ENCODE results near the gene PPARG. TPM values are rescaled to one million over a fixed set of nuclear protein-coding genes. Genes with fewer than 3 reads are reported as not detected.

Gene PPARG
- total and polyA plus RNA-seq, 2 experiments from 2014 or later: 0.49 to 0.76 TPM

DNA sequence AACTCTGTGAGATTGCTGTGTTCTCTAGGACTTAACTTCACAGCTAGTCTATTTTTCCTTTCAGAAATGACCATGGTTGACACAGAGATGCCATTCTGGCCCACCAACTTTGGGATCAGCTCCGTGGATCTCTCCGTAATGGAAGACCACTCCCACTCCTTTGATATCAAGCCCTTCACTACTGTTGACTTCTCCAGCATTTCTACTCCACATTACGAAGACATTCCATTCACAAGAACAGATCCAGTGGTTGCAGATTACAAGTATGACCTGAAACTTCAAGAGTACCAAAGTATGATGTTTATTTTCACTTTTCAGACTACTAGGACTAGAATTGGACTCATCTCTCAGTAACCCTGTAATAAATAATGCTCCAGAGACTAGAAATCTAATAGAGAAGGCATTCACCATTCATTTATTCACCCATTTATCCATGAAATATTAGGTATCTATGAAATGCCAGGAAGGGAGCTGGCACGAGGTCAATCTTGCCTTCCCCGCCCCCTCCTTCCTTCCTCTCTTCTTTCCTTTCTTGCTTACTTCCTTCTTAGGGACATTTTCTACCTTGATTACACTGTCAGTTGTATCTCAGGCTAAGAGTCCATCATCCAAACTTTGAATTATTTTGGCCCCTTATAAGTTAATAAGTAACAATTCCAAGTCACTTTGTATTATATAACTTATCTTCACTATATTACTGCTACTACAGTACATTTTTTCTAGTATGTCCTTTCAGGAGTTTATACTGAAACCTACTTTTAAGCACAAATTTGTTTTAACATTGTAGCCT lies 91.0 kb downstream of the PPARG start:
- H4K20me1 ChIP-seq (ENCODE audit: insufficient read depth): no peaks in the 10 kb centered on the region
- no peak overlapping the region for H2AFZ ChIP-seq
- H3F3A ChIP-seq (ENCODE audit: insufficient read depth): no peaks in the 10 kb centered on the region
- no peak for TF ChIP-seq EZH2 (IDR thresholded peaks at IDR 0.05; ENCODE audit: insufficient read depth, poor library complexity, severe bottlenecking)
- no peak for TF ChIP-seq EZH2phosphoT487 (IDR thresholded peaks at IDR 0.05; ENCODE audit: insufficient read depth, low read depth)
- no peaks in the 10 kb centered on the region for H3K27me3 ChIP-seq (replicated peaks; ENCODE audit: insufficient read depth)
- H3K36me3 ChIP-seq (ENCODE audit: low read depth): no peaks in the 10 kb centered on the region
- no peaks in the 10 kb centered on the region for H3K9me3 ChIP-seq (ENCODE audit: low read depth)
- DNase-seq: no peak
- H3K27ac ChIP-seq: no peak overlapping the region
- no peaks in the 10 kb centered on the region for H3K4me1 ChIP-seq (ENCODE audit: insufficient read depth)
- H3K9me2 ChIP-seq (ENCODE audit: insufficient read depth): no peaks in the 10 kb centered on the region
- 62 to 66% methylated on average over 5 of the region's 5 CpGs for WGBS, 2 experiments (ENCODE audit: low coverage in 1 of 2, low lambda C conversion rate in 2 of 2, missing lambda C conversion rate in 2 of 2)
- in situ Hi-C loops (cut with MboI): no loop called here
- H3K4me2 ChIP-seq (ENCODE audit: unreplicated experiment): no peak overlapping the region
- no peaks in the 10 kb centered on the region for H3K79me2 ChIP-seq (ENCODE audit: insufficient read depth)
- H3K9ac ChIP-seq: no peak overlapping the region
- H3K4me3 ChIP-seq: no peak overlapping the region

DNA sequence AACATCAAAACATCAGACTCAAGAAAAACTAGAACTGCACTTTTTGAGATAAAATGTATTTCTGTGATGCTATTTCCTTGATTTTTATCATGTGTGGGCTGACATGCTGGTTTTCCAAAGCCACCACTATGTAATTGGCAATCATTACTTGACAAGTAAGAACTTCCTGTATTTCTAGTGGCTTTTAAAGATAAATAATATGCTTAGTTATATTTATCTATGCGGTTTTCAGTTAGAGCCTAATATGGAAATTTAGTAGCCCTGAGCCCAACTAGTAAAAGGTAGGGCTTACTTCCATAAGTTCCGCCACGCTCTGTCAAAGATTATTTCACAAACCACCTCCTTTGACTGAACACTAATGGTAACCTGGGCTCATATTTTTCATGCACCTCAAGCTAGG lies 91.6 kb downstream of the PPARG start:
- Histone ChIP-seq H3K36me3 (ENCODE audit: low read depth) (no peaks in the 10 kb centered on the region), H3K9me3 (ENCODE audit: low read depth) (no peaks in the 10 kb centered on the region), H3K9ac (no peak overlapping the region), H2AFZ (no peak overlapping the region), H3K27ac (no peak overlapping the region), H3K4me3 (no peak overlapping the region), H3K27me3 (replicated peaks; ENCODE audit: insufficient read depth) (no peaks in the 10 kb centered on the region), H3K9me2 (ENCODE audit: insufficient read depth) (no peaks in the 10 kb centered on the region), H3K79me2 (ENCODE audit: insufficient read depth) (no peaks in the 10 kb centered on the region), H3K4me2 (ENCODE audit: unreplicated experiment) (no peak overlapping the region), H3K4me1 (ENCODE audit: insufficient read depth) (no peaks in the 10 kb centered on the region), H4K20me1 (ENCODE audit: insufficient read depth) (no peaks in the 10 kb centered on the region), H3F3A (ENCODE audit: insufficient read depth) (no peaks in the 10 kb centered on the region)
- DNase-seq: no peak
- 86 to 93% methylated on average over 3 of the region's 3 CpGs for WGBS, 2 experiments (ENCODE audit: low coverage in 1 of 2, low lambda C conversion rate in 2 of 2, missing lambda C conversion rate in 2 of 2)
- TF ChIP-seq EZH2phosphoT487 (IDR thresholded peaks at IDR 0.05; ENCODE audit: insufficient read depth, low read depth): no peak
- no peak for TF ChIP-seq EZH2 (IDR thresholded peaks at IDR 0.05; ENCODE audit: insufficient read depth, poor library complexity, severe bottlenecking)
- in situ Hi-C loops (cut with MboI): no loop called here

DNA sequence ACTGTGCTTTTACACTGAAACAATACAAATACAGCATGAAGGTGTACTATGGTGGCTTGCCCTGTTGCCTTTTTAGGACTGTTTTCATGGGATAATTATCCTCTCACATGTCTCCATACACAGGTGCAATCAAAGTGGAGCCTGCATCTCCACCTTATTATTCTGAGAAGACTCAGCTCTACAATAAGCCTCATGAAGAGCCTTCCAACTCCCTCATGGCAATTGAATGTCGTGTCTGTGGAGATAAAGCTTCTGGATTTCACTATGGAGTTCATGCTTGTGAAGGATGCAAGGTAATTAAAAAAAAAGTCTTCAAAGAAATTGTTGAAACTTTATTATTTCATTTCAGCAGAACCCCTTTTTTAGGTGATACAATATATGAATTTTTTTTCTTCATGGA lies 92.3 kb downstream of the PPARG start:
- H3F3A ChIP-seq (ENCODE audit: insufficient read depth): no peaks in the 10 kb centered on the region

DNA sequence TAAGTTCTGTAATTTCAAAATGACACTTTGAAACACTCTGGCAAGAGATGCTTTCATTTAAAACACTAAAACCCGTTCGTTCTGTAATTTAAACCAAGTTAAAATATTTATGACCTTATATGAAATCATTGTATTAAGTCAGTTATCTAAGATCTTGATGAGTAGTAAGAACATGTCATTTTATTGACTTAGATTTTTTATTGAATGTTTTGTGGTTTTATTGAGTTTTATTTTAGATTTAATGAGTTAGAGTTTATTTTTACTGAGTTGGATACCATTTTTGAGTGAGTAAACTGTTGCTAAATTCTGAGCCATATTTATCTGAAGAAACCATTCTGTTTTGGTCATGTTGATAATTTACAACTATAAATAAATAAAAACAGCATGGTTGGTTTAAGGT lies 94.3 kb downstream of the PPARG start:
- no peaks in the 10 kb centered on the region for H4K20me1 ChIP-seq (ENCODE audit: insufficient read depth)
- H3K27ac ChIP-seq: no peak overlapping the region
- TF ChIP-seq EZH2 (IDR thresholded peaks at IDR 0.05; ENCODE audit: insufficient read depth, poor library complexity, severe bottlenecking): no peak
- no peak for TF ChIP-seq EZH2phosphoT487 (IDR thresholded peaks at IDR 0.05; ENCODE audit: insufficient read depth, low read depth)
- no peak overlapping the region for H3K4me2 ChIP-seq (ENCODE audit: unreplicated experiment)
- in situ Hi-C loops (cut with MboI): no loop called here
- no peaks in the 10 kb centered on the region for H3F3A ChIP-seq (ENCODE audit: insufficient read depth)
- H3K9me2 ChIP-seq (ENCODE audit: insufficient read depth): no peaks in the 10 kb centered on the region
- H3K9me3 ChIP-seq (ENCODE audit: low read depth): no peaks in the 10 kb centered on the region
- H3K27me3 ChIP-seq (replicated peaks; ENCODE audit: insufficient read depth): no peaks in the 10 kb centered on the region
- H3K36me3 ChIP-seq (ENCODE audit: low read depth): no peaks in the 10 kb centered on the region
- WGBS, 2 experiments (ENCODE audit: low coverage in 1 of 2, low lambda C conversion rate in 2 of 2, missing lambda C conversion rate in 2 of 2): 61 to 63% methylated on average over 2 of the region's 2 CpGs
- H3K4me1 ChIP-seq (ENCODE audit: insufficient read depth): no peaks in the 10 kb centered on the region
- H2AFZ ChIP-seq: no peak overlapping the region
- no peak for DNase-seq
- H3K79me2 ChIP-seq (ENCODE audit: insufficient read depth): no peaks in the 10 kb centered on the region
- H3K9ac ChIP-seq: no peak overlapping the region
- no peak overlapping the region for H3K4me3 ChIP-seq

More for the DNA sequence above, 92.3 kb downstream of the PPARG start:
- H3K27me3 ChIP-seq (replicated peaks; ENCODE audit: insufficient read depth): no peaks in the 10 kb centered on the region
- H3K9me3 ChIP-seq (ENCODE audit: low read depth): no peaks in the 10 kb centered on the region
- no peak for DNase-seq
- no peak overlapping the region for H3K9ac ChIP-seq
- no peak overlapping the region for H3K4me2 ChIP-seq (ENCODE audit: unreplicated experiment)
- no peak overlapping the region for H3K27ac ChIP-seq
- H3K9me2 ChIP-seq (ENCODE audit: insufficient read depth): no peaks in the 10 kb centered on the region
- 32 to 54% methylated on average over 1 of the region's 1 CpG for WGBS, 2 experiments (ENCODE audit: low coverage in 1 of 2, low lambda C conversion rate in 2 of 2, missing lambda C conversion rate in 2 of 2)
- H2AFZ ChIP-seq: no peak overlapping the region
- TF ChIP-seq EZH2phosphoT487 (IDR thresholded peaks at IDR 0.05; ENCODE audit: insufficient read depth, low read depth): no peak
- no peak for TF ChIP-seq EZH2 (IDR thresholded peaks at IDR 0.05; ENCODE audit: insufficient read depth, poor library complexity, severe bottlenecking)
- no peaks in the 10 kb centered on the region for H3K36me3 ChIP-seq (ENCODE audit: low read depth)
- H4K20me1 ChIP-seq (ENCODE audit: insufficient read depth): no peaks in the 10 kb centered on the region
- in situ Hi-C loops (cut with MboI): no loop called here
- H3K4me3 ChIP-seq: no peak overlapping the region
- H3K4me1 ChIP-seq (ENCODE audit: insufficient read depth): no peaks in the 10 kb centered on the region
- no peaks in the 10 kb centered on the region for H3K79me2 ChIP-seq (ENCODE audit: insufficient read depth)
